AG20443 (cell line): ENCODE measurements around the gene CYTH3.
"Not testable (repeated sequence)": the region's sequence is repeated elsewhere in the genome, so short reads cannot be mapped to it uniquely, and the experiment has no call there.

Experiments
- DNase-seq: peaks from one replicate; pipeline ENCODE4 v3.0.0; 2012; ENCODE audit warnings: low spot score, mixed read lengths

CYTH3 gene

DNA sequence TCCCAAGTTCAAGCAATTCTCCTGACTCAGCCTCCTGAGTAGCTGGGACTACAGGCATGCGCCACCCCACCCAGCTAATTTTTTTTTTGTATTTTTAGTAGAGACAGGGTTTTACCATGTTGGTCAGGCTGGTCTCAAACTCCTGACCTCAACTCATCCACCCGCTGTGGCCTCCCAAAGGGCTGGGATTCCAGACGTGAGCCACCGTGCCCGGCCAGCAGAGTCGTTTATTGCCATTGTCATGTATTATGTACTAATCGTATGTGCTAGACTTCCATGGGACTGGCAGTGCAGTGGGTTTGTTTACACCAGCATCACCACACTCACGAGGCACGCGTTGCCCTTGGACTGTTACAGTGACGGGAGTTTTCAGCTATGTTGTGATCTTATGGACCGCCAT is 120.9 kb downstream of the CYTH3 start:
- not testable (repeated sequence) for DNase-seq

GRCh38 chr7:6149996-6150395 is 122.4 kb downstream of the CYTH3 start:
- DNase-seq = no peak

DNA sequence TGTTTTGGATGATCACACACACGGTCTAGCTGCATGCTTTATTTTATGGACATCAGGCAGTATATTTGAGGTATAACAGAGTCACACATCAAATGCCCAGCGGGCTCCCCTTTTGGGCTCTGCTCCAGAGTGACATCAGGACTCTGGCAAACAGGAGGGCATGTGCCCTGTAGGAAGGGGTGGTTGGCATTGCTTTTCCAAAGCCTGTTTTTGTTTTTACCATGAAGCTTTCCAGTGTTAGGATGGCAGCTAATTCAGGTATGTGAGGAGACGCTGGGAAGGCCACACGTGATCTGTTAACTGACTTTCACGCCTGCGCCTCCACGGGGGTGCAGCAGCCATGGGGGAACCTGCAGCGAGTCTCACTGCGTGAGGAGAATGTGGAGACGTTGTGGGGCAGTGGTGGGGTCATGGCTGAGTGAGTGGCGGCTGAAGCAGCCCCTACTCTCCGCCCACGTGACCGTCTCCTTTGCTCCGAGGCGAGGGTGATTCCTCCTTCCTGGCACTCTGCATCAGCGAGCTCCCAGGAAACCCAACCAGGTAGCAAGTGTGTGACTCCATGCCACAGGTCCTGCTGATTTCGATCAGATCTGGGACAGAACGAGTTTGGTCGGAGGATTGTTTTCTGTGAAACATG is 123.6 kb downstream of the CYTH3 start:
- DNase-seq = no peak

GRCh38 chr7:6147627-6148026 is 124.8 kb downstream of the CYTH3 start:
- no peak for DNase-seq

GRCh38 chr7:6146666-6147065 is 125.8 kb downstream of the CYTH3 start:
- DNase-seq = no peak

GRCh38 chr7:6143997-6144396 is 128.4 kb downstream of the CYTH3 start:
- DNase-seq = no peak

- no peak for DNase-seq
Measured at GRCh38 chr7:6142871-6143380, 129.5 kb downstream of the CYTH3 start.

GRCh38 chr7:6139189-6139996 is 133.0 kb downstream of the CYTH3 start:
- DNase-seq = no peak

- DNase-seq = no peak
Measured at GRCh38 chr7:6136475-6136874, 135.9 kb downstream of the CYTH3 start.

DNA sequence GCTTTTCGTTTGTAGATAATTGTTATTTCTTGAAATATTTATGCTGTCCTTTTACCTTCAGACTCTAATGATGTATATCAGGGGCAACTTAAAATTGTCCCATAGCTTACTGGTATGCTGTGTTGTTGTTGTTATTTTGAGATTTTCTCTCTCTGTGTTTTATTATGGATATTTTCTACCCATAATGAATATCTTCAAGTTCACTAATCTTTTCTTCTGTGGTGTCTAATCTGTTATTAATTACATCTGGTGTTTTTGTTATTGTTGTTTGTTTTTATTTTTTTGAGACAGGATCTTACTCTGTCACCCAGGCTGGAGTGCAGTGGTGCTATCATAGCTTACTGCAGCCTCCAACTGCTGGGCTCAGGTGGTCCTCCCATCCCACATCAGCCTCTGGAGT is 139.2 kb downstream of the CYTH3 start:
- no peak for DNase-seq

DNA sequence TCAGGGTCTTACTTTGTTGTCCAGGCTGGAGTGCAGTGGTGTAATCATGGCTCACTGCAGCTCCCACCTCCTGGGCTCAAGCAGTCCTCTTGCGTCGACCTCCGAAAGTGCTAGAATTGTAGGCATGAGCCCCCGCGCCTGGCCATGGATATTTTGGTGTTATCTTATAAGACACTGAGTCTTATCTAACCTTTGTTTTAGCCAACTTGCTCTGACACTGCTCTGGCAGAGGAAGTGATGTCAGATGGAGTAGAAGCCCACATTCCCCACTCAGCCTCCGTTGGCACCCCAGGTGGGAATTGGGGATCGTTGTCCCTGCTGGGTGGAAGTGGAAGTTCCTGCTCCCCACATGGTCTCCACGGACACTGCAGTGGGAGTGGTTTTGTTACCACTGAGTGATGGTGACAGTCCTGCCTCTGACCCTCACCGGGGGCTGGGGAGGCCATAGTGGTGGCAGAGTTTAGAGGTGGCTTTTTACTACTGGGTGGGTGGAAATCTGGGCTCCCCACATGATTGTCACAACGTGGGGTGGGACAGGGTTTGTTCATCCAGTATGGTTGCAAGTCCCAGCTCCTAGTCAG is 142.3 kb downstream of the CYTH3 start:
- DNase-seq = no peak

- no peak for DNase-seq
Measured at GRCh38 chr7:6128205-6128604, 144.2 kb downstream of the CYTH3 start.

- DNase-seq = no peak
Measured at GRCh38 chr7:6127110-6127490, 145.3 kb downstream of the CYTH3 start.

DNA sequence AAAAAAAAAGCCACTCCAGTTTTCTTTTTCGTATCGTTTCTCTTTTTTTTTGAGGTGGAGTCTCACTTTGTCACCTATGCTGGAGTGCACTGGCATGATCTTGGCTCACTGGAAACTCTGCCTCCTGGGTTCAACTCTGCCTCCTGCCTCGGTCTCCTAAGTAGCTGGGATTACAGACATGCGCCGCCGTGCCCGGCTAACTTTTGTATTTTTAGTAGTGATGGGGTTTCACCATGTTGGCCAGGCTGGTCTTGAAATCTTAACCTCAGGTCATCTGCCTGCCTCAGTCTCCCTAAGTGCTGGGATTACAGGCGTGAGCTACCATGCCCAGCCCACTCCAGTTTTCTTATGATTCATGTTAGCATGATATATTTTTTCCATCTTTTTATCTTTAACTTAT is 148.6 kb downstream of the CYTH3 start:
- no peak for DNase-seq

- no peak for DNase-seq
Measured at GRCh38 chr7:6121141-6121540, 151.3 kb downstream of the CYTH3 start.

DNA sequence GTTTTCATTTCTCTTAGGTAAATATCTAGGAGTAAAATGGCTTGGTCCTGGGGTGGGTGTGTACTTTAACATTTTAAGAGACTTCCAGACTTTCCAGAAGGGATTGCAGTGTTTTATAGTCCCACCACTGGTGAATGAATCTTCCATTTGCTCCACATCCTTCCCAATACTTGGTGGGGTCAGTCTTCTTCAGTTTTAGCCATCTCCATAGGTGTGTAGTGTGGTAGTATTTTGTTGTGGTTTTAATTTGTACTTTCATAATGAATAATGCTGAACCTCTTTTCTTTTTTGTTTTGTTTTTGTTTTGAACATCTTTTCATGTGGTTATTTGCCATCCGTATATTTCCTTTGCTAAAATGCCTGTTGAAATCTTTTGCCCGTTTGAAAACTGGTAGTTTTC is 154.9 kb downstream of the CYTH3 start:
- no peak for DNase-seq

GRCh38 chr7:6116211-6116610 is 156.2 kb downstream of the CYTH3 start:
- no peak for DNase-seq
